Measurements from ENCODE around the gene LRG1.
"Not testable (repeated sequence)": the region's sequence is repeated elsewhere in the genome, so short reads cannot be mapped to it uniquely, and the experiment has no call there.

- not testable (repeated sequence) for TF ChIP-seq ZNF121 (tag by site-specific recombination; IDR thresholded peaks at IDR 0.05); ZBTB7A (tag by site-specific recombination; IDR thresholded peaks at IDR 0.05; ENCODE audit: low read depth); PRDM1 (tag by site-specific recombination; IDR thresholded peaks at IDR 0.05); ZNF629 (tag by site-specific recombination; IDR thresholded peaks at IDR 0.05); ATF2 (tag by site-specific recombination; IDR thresholded peaks at IDR 0.05; ENCODE audit: low read depth); ZSCAN16 (tag by site-specific recombination; IDR thresholded peaks at IDR 0.05); ZNF510 (tag by site-specific recombination; IDR thresholded peaks at IDR 0.05; ENCODE audit: insufficient replicate concordance)
- TF ChIP-seq, protein P1, sequence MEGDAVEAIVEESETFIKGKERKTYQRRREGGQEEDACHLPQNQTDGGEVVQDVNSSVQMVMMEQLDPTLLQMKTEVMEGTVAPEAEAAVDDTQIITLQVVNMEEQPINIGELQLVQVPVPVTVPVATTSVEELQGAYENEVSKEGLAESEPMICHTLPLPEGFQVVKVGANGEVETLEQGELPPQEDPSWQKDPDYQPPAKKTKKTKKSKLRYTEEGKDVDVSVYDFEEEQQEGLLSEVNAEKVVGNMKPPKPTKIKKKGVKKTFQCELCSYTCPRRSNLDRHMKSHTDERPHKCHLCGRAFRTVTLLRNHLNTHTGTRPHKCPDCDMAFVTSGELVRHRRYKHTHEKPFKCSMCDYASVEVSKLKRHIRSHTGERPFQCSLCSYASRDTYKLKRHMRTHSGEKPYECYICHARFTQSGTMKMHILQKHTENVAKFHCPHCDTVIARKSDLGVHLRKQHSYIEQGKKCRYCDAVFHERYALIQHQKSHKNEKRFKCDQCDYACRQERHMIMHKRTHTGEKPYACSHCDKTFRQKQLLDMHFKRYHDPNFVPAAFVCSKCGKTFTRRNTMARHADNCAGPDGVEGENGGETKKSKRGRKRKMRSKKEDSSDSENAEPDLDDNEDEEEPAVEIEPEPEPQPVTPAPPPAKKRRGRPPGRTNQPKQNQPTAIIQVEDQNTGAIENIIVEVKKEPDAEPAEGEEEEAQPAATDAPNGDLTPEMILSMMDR (tag by site-specific recombination; IDR thresholded peaks at IDR 0.05), result not testable (repeated sequence)
Observed at GRCh38 chr19:4541806-4542145, 1.9 kb upstream of the LRG1 start.
